Measurements from ENCODE around the gene SRPX2.

GRCh38 chrX:100658941-100659381, 15.0 kb downstream of the SRPX2 start:
- TF ChIP-seq MAX (IDR thresholded peaks at IDR 0.05; ENCODE audit: low read depth) (no peak), USF1 (IDR thresholded peaks at IDR 0.05; ENCODE audit: borderline replicate concordance, low read depth) (no peak), CHD2 (IDR thresholded peaks at IDR 0.05; ENCODE audit: low read length, partially characterized antibody) (no peak)
